CD14-positive monocyte (primary cell): ENCODE measurements around the gene CIRBP. TPM values are rescaled to one million over a fixed set of nuclear protein-coding genes. Genes with fewer than 3 reads are reported as not detected.

Source experiments
- DNase-seq, 3 donors: peaks; one replicate each; pipeline ENCODE4 v3.0.0-alpha.2; 2011 to 2022
- H2AFZ ChIP-seq: 2 replicates; pipeline ENCODE4 v1.6.0; 2012; ENCODE audit warnings: mild to moderate bottlenecking, low read depth, low read length, inconsistent platforms; ENCODE audit not compliant: insufficient read depth, poor library complexity, severe bottlenecking
- H3K27ac ChIP-seq, 2 donors: 1 replicate in 1 of 2; 2 replicates in 1 of 2; pipeline ENCODE4 v1.5.1; 2012 to 2013; ENCODE audit warnings: low read length in 2 of 2, control low read depth in 1 of 2, inconsistent platforms in 1 of 2, low read depth in 1 of 2, mild to moderate bottlenecking in 1 of 2
- H3K27me3 ChIP-seq, 2 donors: one replicate each; pipeline versions ENCODE4 v1.6.0 to v1.6.1; 2011 to 2013; ENCODE audit warnings: low read length in 2 of 2; ENCODE audit not compliant: control insufficient read depth in 2 of 2, insufficient read depth in 2 of 2
- H3K36me3 ChIP-seq, 2 donors: replicated peaks in 1 of 2; 1 replicate in 1 of 2; 2 replicates in 1 of 2; pipeline versions ENCODE4 v1.5.1 to v1.6.1; 2012 to 2013; ENCODE audit warnings: low read length in 2 of 2, control low read depth in 1 of 2, inconsistent platforms in 1 of 2, mild to moderate bottlenecking in 1 of 2; ENCODE audit not compliant: insufficient read depth in 2 of 2, control insufficient read depth in 1 of 2
- H3K4me1 ChIP-seq, 2 donors: 1 replicate in 1 of 2; 2 replicates in 1 of 2; pipeline versions ENCODE4 v1.5.1 to v1.6.1; 2012 to 2013; ENCODE audit warnings: low read length in 2 of 2, control low read depth in 1 of 2, inconsistent platforms in 1 of 2, mild to moderate bottlenecking in 1 of 2, moderate library complexity in 1 of 2; ENCODE audit not compliant: insufficient read depth in 2 of 2, control insufficient read depth in 1 of 2
- H3K4me2 ChIP-seq: replicated peaks from 2 replicates; pipeline ENCODE3; 2012; ENCODE audit warnings: low read length, moderate library complexity, mild to moderate bottlenecking; ENCODE audit not compliant: poor library complexity, severe bottlenecking; ENCODE audit errors: extremely low read depth
- H3K4me3 ChIP-seq, 3 experiments: fragments of 200-600 bp in 1 of 3; sonication (generic) in 1 of 3; replicated peaks in 1 of 3; 1 replicate in 2 of 3; 2 replicates in 1 of 3; pipeline ENCODE4 v1.5.1; 2011 to 2013; ENCODE audit warnings: low read length in 3 of 3, mild to moderate bottlenecking in 3 of 3, control low read depth in 2 of 3, low read depth in 2 of 3, inconsistent platforms in 1 of 3, moderate library complexity in 1 of 3
- H3K79me2 ChIP-seq: 2 replicates; pipeline ENCODE4 v1.6.0; 2012; ENCODE audit warnings: mild to moderate bottlenecking, control low read depth, inconsistent platforms, low read length, moderate library complexity; ENCODE audit not compliant: insufficient read depth
- H3K9ac ChIP-seq: 2 replicates; pipeline ENCODE4 v1.6.0; 2017; ENCODE audit warnings: low read length, mild to moderate bottlenecking; ENCODE audit not compliant: insufficient read depth, poor library complexity, severe bottlenecking
- H3K9me3 ChIP-seq, 2 donors: replicated peaks in 1 of 2; 1 replicate in 1 of 2; 2 replicates in 1 of 2; pipeline versions ENCODE4 v1.5.1 to v1.6.1; 2012 to 2013; ENCODE audit warnings: low read length in 2 of 2, control low read depth in 1 of 2; ENCODE audit not compliant: control insufficient read depth in 1 of 2, insufficient read depth in 1 of 2
- H4K20me1 ChIP-seq: 2 replicates; pipeline ENCODE4 v1.6.0; 2012; ENCODE audit warnings: mild to moderate bottlenecking, low read length, control low read depth, moderate library complexity; ENCODE audit not compliant: insufficient read depth
- H3K27ac Mint-ChIP-seq, 7 donors: one replicate each; pipeline ENCODE4 v1.8.0; 2020; ENCODE audit warnings: mild to moderate bottlenecking in 7 of 7, mixed read lengths in 7 of 7, moderate library complexity in 6 of 7, inconsistent platforms in 2 of 7
- H3K27me3 Mint-ChIP-seq, 3 donors: one replicate each; pipeline ENCODE4 v1.8.0; 2021 to 2022; ENCODE audit warnings: low read depth in 3 of 3, mild to moderate bottlenecking in 3 of 3, mixed read lengths in 3 of 3, moderate library complexity in 3 of 3, inconsistent platforms in 1 of 3
- H3K36me3 Mint-ChIP-seq, 2 donors: one replicate each; pipeline ENCODE4 v1.8.0; 2020; ENCODE audit warnings: mixed read lengths in 2 of 2, inconsistent platforms in 1 of 2, mild to moderate bottlenecking in 1 of 2
- H3K4me1 Mint-ChIP-seq: one replicate; pipeline ENCODE4 v1.8.0; 2020; ENCODE audit warnings: mild to moderate bottlenecking, mixed read lengths
- H3K4me3 Mint-ChIP-seq, 2 donors: one replicate each; pipeline ENCODE4 v1.8.0; 2020; ENCODE audit warnings: mild to moderate bottlenecking in 2 of 2, mixed read lengths in 2 of 2, moderate library complexity in 1 of 2
- H3K9me3 Mint-ChIP-seq, 7 donors: one replicate each; pipeline ENCODE4 v1.8.0; 2020 to 2022; ENCODE audit warnings: mixed read lengths in 7 of 7, mild to moderate bottlenecking in 6 of 7, moderate library complexity in 6 of 7, inconsistent platforms in 2 of 7
- WGBS: methylation state at CpG from one replicate; pipeline ENCODE4 v1.1.5; 2013; ENCODE audit warnings: missing lambda C conversion rate; ENCODE audit not compliant: insufficient coverage; 5-methylcytosine and 5-hydroxymethylcytosine counted together
- intact Hi-C, 2 donors: fragments of 100-400 bp; cut with micrococcal nuclease; formaldehyde crosslinking; loops; one replicate each; pipeline versions ENCODE4 v1.15.0 to v1.15.1; 2023
- polyA plus RNA-seq, 3 donors: library from polyadenylated mRNA; depleted of rRNA in 1 of 3; unstranded in 2 of 3; stranded (reverse) in 1 of 3; fragments of 300-500 nt in 2 of 3; fragments of >200 nt in 1 of 3; fragmentation: Illumina TruSeq in 2 of 3; gene quantifications; 1 replicate in 2 of 3; 2 replicates in 1 of 3; pipeline ENCODE4 v1.2.3, GENCODE V29; 2012 to 2021
- TF ChIP-seq, protein P1 (sequence below): fragments of 200-600 bp; IDR thresholded peaks from one replicate; pipeline ENCODE4 v1.8.0; 2022; ENCODE audit warnings: antibody characterized with exemption, mild to moderate bottlenecking

CIRBP gene
- polyA plus RNA-seq, 3 donors = 39.6 to 600 (median 51.1) TPM

DNA sequence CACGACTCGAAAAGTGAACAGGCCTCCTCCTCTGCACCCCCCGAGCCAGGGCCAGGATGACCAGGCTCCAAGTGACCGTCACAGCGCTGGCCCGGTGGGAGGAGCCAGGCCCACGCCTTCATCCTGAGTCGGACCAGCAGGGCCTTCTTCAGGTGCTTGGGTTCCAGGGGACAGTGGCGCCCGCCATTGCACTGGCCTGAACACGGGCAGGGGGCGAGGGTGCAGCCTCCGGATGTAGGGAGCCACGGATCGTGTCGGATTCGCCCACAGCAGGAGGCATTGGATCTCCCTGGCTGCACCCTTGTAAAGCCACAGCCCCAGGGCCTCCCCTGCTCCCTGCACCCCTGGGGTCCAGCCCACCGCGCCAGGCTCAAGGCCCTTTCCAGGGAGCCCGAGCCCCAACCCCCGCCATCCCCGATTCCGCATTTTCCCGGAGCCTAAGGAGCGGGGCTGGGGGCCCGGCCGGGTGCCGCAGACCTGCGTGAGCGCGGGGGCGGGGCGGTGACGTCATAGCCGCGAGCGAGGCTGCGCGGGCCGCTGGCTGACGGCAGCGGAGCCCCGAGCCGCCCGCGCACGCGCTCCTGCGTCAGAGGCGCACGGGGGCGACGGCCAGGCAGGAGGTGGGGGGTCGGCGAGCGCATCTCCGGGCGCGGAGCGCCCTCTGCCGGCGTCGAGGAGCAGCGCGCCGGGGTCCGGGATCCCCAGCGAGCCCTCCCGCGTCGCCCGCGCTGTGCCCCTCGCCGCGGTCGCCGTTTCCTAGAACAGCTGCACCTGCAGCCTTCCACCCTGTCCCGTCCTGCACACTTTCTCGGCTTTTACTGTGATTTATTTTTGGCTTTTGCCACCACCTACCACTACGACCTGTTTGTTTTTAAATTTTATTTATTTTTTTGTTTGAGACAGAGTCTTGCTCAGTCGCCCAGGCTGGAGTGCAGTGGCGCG, 29.1 kb upstream of the CIRBP start:
- Mint-ChIP-seq H3K9me3 (peaks cover 0 to 12% (median 0%) of the 10 kb centered on the region in 7 donors), H3K4me3 (peak overlapping the region; percentile 77 to 89), H3K36me3 (peaks cover 3 to 11% of the 10 kb centered on the region in 2 donors), H3K27ac (peak overlapping the region in 4 of 7 donors; percentile 54 to 96 (median 68)), H3K27me3 (peaks cover 28 to 47% (median 40%) of the 10 kb centered on the region in 3 donors), H3K4me1 (peaks cover 45% of the 10 kb centered on the region)
- Histone ChIP-seq H3K9me3 (no peaks in the 10 kb centered on the region), H3K9ac (no peak overlapping the region), H2AFZ (no peak overlapping the region), H3K79me2 (peaks cover 31% of the 10 kb centered on the region), H3K27me3 (peaks cover 11 to 43% of the 10 kb centered on the region in 2 donors), H3K4me2 (peak overlapping the region; percentile 95), H3K27ac (no peak overlapping the region), H4K20me1 (peaks cover 37% of the 10 kb centered on the region), H3K36me3 (no peaks in the 10 kb centered on the region), H3K4me1 (peaks cover 55 to 71% of the 10 kb centered on the region in 2 donors), H3K4me3 (peak overlapping the region in 2 of 3 experiments; percentile 16 to 89)
- intact Hi-C loops = loop anchor here (5.0 to 10.0 kb wide), 5 partner anchors 38 to 375 kb away; partner anchors contain the start of genes ARID3A (in 1 of the 2) and GPX4 (in 1 of the 2)
- TF ChIP-seq, protein P1, sequence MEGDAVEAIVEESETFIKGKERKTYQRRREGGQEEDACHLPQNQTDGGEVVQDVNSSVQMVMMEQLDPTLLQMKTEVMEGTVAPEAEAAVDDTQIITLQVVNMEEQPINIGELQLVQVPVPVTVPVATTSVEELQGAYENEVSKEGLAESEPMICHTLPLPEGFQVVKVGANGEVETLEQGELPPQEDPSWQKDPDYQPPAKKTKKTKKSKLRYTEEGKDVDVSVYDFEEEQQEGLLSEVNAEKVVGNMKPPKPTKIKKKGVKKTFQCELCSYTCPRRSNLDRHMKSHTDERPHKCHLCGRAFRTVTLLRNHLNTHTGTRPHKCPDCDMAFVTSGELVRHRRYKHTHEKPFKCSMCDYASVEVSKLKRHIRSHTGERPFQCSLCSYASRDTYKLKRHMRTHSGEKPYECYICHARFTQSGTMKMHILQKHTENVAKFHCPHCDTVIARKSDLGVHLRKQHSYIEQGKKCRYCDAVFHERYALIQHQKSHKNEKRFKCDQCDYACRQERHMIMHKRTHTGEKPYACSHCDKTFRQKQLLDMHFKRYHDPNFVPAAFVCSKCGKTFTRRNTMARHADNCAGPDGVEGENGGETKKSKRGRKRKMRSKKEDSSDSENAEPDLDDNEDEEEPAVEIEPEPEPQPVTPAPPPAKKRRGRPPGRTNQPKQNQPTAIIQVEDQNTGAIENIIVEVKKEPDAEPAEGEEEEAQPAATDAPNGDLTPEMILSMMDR = peak; percentile 98
- DNase-seq = peak; percentile 88 to 95 (median 90)
- 15% methylated on average over 77 of the region's 84 CpGs for WGBS

DNA sequence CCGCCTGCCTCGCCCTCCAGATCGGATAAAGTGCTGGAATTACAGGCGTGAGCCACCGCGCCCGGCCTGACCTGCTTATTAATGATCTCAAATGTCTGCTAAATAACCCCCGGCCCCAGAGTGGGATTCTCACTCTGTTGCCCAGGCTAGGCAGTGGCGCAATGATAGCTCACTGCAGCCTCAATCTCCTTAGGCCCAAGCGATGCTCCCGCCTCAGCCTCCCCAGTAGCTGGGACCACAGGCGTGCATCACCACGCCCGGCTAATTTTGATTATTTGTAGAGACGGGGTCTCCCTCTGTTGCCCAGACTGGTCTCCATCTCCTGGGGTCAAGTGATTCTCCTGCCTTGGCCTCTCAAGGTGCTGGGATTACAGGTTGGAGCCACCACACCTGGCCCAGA, 28.2 kb upstream of the CIRBP start:
- Histone ChIP-seq H3K27ac (no peak overlapping the region), H3K27me3 (peaks cover 11 to 34% of the 10 kb centered on the region in 2 donors)

More for the DNA sequence above, 28.2 kb upstream of the CIRBP start:
- no peaks in the 10 kb centered on the region for H3K9me3 ChIP-seq
- H3K4me3 ChIP-seq = peak overlapping the region in 2 of 3 experiments; percentile 18 to 89
- Mint-ChIP-seq H3K9me3 (peaks cover 0 to 12% (median 0%) of the 10 kb centered on the region in 7 donors), H3K27ac (peak overlapping the region in 5 of 7 donors; percentile 79 to 96 (median 90)), H3K27me3 (peaks cover 24 to 39% (median 32%) of the 10 kb centered on the region in 3 donors), H3K4me1 (peaks cover 47% of the 10 kb centered on the region), H3K4me3 (peak overlapping the region; percentile 77 to 89), H3K36me3 (peaks cover 3 to 11% of the 10 kb centered on the region in 2 donors)
- TF ChIP-seq, protein P1 = no peak
- no peaks in the 10 kb centered on the region for H3K36me3 ChIP-seq
- peaks cover 60 to 80% of the 10 kb centered on the region in 2 donors for H3K4me1 ChIP-seq
- WGBS = 63% methylated on average over 14 of the region's 15 CpGs
- DNase-seq = no peak
- peak overlapping the region; percentile 95 for H3K4me2 ChIP-seq
- no peak overlapping the region for H2AFZ ChIP-seq
- intact Hi-C loops = loop anchor here (5.0 to 10.0 kb wide), 4 partner anchors 129 to 376 kb away; partner anchors contain the start of genes ARID3A (in 1 of the 2) and GPX4 (in 1 of the 2)
- peak overlapping the region; percentile 83 for H3K9ac ChIP-seq
- H4K20me1 ChIP-seq = peaks cover 42% of the 10 kb centered on the region
- peaks cover 38% of the 10 kb centered on the region for H3K79me2 ChIP-seq
